Endothelial cell of umbilical vein (primary cell): ENCODE results near the gene EYS. TPM values are rescaled to one million over a fixed set of nuclear protein-coding genes. Genes with fewer than 3 reads are reported as not detected.

Source experiments
- BruUV-seq: library from RNA; stranded (reverse); fragments of 400-500 nt; replicated peaks from 2 replicates; lab custom pipeline; 2021; lab: Mats Ljungman, UMichigan
- CTCF ChIA-PET: fragments of 300-600, 350-600 bp; sonication (Branson Sonifier 250); formaldehyde crosslinking; loops from one replicate; lab custom pipeline; 2021; ENCODE audit warnings: antibody characterized with exemption, inconsistent platforms; lab: Charles Lee
- POLR2A ChIA-PET: fragments of 300-600, 350-600 bp; sonication (Branson Sonifier 250); formaldehyde crosslinking; loops from one replicate; lab custom pipeline; 2021; ENCODE audit warnings: antibody characterized with exemption, inconsistent platforms; lab: Charles Lee
- DNase-seq: peaks from one replicate; pipeline ENCODE4 v3.0.0-alpha.2; 2011; ENCODE audit warnings: low read depth, low spot score
- FAIRE-seq: peaks from 2 replicates; lab custom pipeline; 2011; peaks lifted over from hg19 to GRCh38; lab: Jason Lieb, UNC
- H2AFZ ChIP-seq: 2 replicates; pipeline ENCODE4 v1.6.0; 2012; ENCODE audit warnings: low read depth, low read length, control low read depth, inconsistent platforms
- H3K27ac ChIP-seq: 2 replicates; pipeline ENCODE4 v1.5.1; 2011; ENCODE audit warnings: low read depth, mild to moderate bottlenecking, control low read depth, low read length, moderate library complexity; ENCODE audit not compliant: insufficient read depth
- H3K27me3 ChIP-seq, 2 experiments: 2 replicates each; pipeline versions ENCODE4 v1.6.0 to v1.6.1; 2011; ENCODE audit warnings: low read length in 2 of 2, mixed read lengths in 1 of 2; ENCODE audit not compliant: control insufficient read depth in 2 of 2, insufficient read depth in 2 of 2
- H3K36me3 ChIP-seq, 2 experiments: 2 replicates in 1 of 2; 3 replicates in 1 of 2; pipeline ENCODE4 v1.5.1; 2011; ENCODE audit warnings: low read length in 2 of 2, mild to moderate bottlenecking in 1 of 2, moderate library complexity in 1 of 2; ENCODE audit not compliant: control insufficient read depth in 2 of 2, insufficient read depth in 2 of 2; ENCODE audit errors: extremely low read depth in 1 of 2
- H3K4me1 ChIP-seq: 3 replicates; pipeline ENCODE4 v1.5.1; 2011; ENCODE audit warnings: mild to moderate bottlenecking, low read length; ENCODE audit not compliant: control insufficient read depth, insufficient read depth; ENCODE audit errors: extremely low read depth
- H3K4me2 ChIP-seq: 2 replicates; pipeline ENCODE4 v1.6.1; 2011; ENCODE audit warnings: low read length, control low read depth, mixed read lengths; ENCODE audit not compliant: insufficient read depth
- H3K4me3 ChIP-seq, 3 experiments: fragments of 200-600 bp in 1 of 3; sonication (generic), shearing (Covaris generic) in 1 of 3; replicated peaks in 1 of 3; 2 replicates each; pipeline ENCODE4 v1.5.1; 2011 to 2016; ENCODE audit warnings: control low read depth in 3 of 3, low read length in 3 of 3, mild to moderate bottlenecking in 2 of 3, inconsistent platforms in 1 of 3, low read depth in 1 of 3, moderate library complexity in 1 of 3; ENCODE audit not compliant: insufficient read depth in 1 of 3
- H3K79me2 ChIP-seq: 2 replicates; pipeline ENCODE4 v1.6.0; 2012; ENCODE audit warnings: low read length, inconsistent platforms; ENCODE audit not compliant: control insufficient read depth, insufficient read depth
- H3K9ac ChIP-seq: replicated peaks from 2 replicates; pipeline ENCODE3; 2011; ENCODE audit warnings: low read length, control low read depth; ENCODE audit not compliant: insufficient read depth; ENCODE audit errors: extremely low read depth
- H3K9me1 ChIP-seq: replicated peaks from 3 replicates; pipeline ENCODE4 v1.6.0; 2011; ENCODE audit warnings: mild to moderate bottlenecking, low read length; ENCODE audit not compliant: control insufficient read depth, insufficient read depth; ENCODE audit errors: extremely low read depth
- H3K9me3 ChIP-seq: replicated peaks from 2 replicates; pipeline ENCODE4 v1.5.1; 2012; ENCODE audit warnings: low read length, inconsistent platforms; ENCODE audit not compliant: control insufficient read depth, insufficient read depth
- H4K20me1 ChIP-seq: replicated peaks from 2 replicates; pipeline ENCODE3; 2011; ENCODE audit warnings: mild to moderate bottlenecking, low read length; ENCODE audit not compliant: control insufficient read depth, insufficient read depth; ENCODE audit errors: extremely low read depth
- CTCF ChIP-seq, 2 donors: IDR thresholded peaks; 1 replicate in 1 of 2; 2 replicates in 1 of 2; pipeline ENCODE4 v1.5.1; 2011; ENCODE audit warnings: low read length in 2 of 2, mild to moderate bottlenecking in 2 of 2, moderate library complexity in 2 of 2, control low read depth in 1 of 2, inconsistent platforms in 1 of 2, low read depth in 1 of 2; ENCODE audit not compliant: insufficient read depth in 1 of 2; ENCODE audit errors: extremely low read depth in 1 of 2
- EZH2 ChIP-seq: IDR thresholded peaks from 2 replicates; pipeline ENCODE4 v1.6.1; 2012; ENCODE audit warnings: borderline replicate concordance, low read depth, mild to moderate bottlenecking, moderate library complexity, low read length, inconsistent platforms; ENCODE audit not compliant: severe bottlenecking
- FOS ChIP-seq: IDR thresholded peaks from 2 replicates; pipeline ENCODE4 v1.6.1; 2011; ENCODE audit warnings: mild to moderate bottlenecking, low read length, moderate library complexity, borderline replicate concordance; ENCODE audit not compliant: insufficient read depth
- GATA2 ChIP-seq: IDR thresholded peaks from 2 replicates; pipeline ENCODE4 v1.7.0; 2011; ENCODE audit warnings: low read depth, mild to moderate bottlenecking, moderate library complexity, mixed read lengths, low read length; ENCODE audit not compliant: insufficient read length, insufficient read depth
- JUN ChIP-seq: IDR thresholded peaks from 2 replicates; pipeline ENCODE4 v1.6.1; 2011; ENCODE audit warnings: borderline replicate concordance, low read depth; ENCODE audit not compliant: insufficient read length, insufficient read depth
- MAX ChIP-seq: IDR thresholded peaks from 2 replicates; pipeline ENCODE4 v1.6.1; 2011; ENCODE audit not compliant: insufficient read depth, insufficient read length
- MYC ChIP-seq: IDR thresholded peaks from one replicate; pipeline ENCODE4 v1.6.1; 2011; ENCODE audit warnings: mild to moderate bottlenecking, low read depth, low read length
- POLR2A ChIP-seq: IDR thresholded peaks from 2 replicates; pipeline ENCODE4 v1.6.1; 2012; ENCODE audit warnings: low read depth, mild to moderate bottlenecking, control low read depth, low read length
- POLR2AphosphoS5 ChIP-seq: IDR thresholded peaks from 2 replicates; pipeline ENCODE4 v1.6.1; 2012; ENCODE audit warnings: low read depth, mild to moderate bottlenecking, control low read depth, low read length, moderate library complexity; ENCODE audit not compliant: insufficient read depth
- dilution Hi-C: fragments of 300-500 bp; cut with MboI; formaldehyde crosslinking; loops from one replicate; pipeline ENCODE4 v1.15.0; 2019; ENCODE audit warnings: low sequenced_read_pairs; ENCODE audit not compliant: extremely low pct_ligation_motif_present
- intact Hi-C: fragments of 100-400 bp; cut with micrococcal nuclease; formaldehyde crosslinking; loops from one replicate; pipeline ENCODE4 v1.10.0; 2022
- polyA plus RNA-seq, 4 experiments: library from polyadenylated mRNA; depleted of rRNA in 3 of 4; stranded (reverse) in 3 of 4; unstranded in 1 of 4; fragments of >200 nt; gene quantifications; 2 replicates each; pipeline versions ENCODE4 v1.2.1 to v1.2.3, GENCODE V29; 2011 to 2012; ENCODE audit warnings: missing spikeins in 1 of 4
- total RNA-seq: library from RNA; stranded (reverse); gene quantifications from 2 replicates; pipeline ENCODE4 v1.2.3, GENCODE V29; 2021

EYS gene
- total and polyA plus RNA-seq, 2 donors (not counting 3 experiments of a cell fraction or from before 2014, with no cell fraction given), result 0.01 to 0.27 TPM

GRCh38 chr6:63676412-63677114 is 2030.5 kb downstream of the EYS start:
- DNase-seq, result no peak
- CTCF ChIA-PET, result interaction anchor here (0.6 to 1.2 kb wide), 2 partner anchors 39 to 126 kb away, joined by 3 read pairs; no protein-coding TSS in a partner anchor
- no peak for TF ChIP-seq POLR2A
- no peak for TF ChIP-seq JUN
- TF ChIP-seq FOS, result peak; percentile 14
- H3K4me2 ChIP-seq, result no peak overlapping the region
- H2AFZ ChIP-seq, result no peak overlapping the region
- POLR2A ChIA-PET, result no interaction called here
- no peaks in the 10 kb centered on the region for H3K36me3 ChIP-seq
- no TSS peak for BruUV-seq
- H3K27ac ChIP-seq, result no peak overlapping the region
- no peaks in the 10 kb centered on the region for H3K9me3 ChIP-seq
- dilution Hi-C loops (no loop called here), intact Hi-C loops (no loop called here)
- no peak overlapping the region for H3K4me3 ChIP-seq
- no peaks in the 10 kb centered on the region for H3K27me3 ChIP-seq
- H3K9me1 ChIP-seq, result no peaks in the 10 kb centered on the region
- peaks cover 20% of the 10 kb centered on the region for H3K79me2 ChIP-seq
- H3K9ac ChIP-seq, result no peak overlapping the region
- no peaks in the 10 kb centered on the region for H3K4me1 ChIP-seq
- H4K20me1 ChIP-seq, result peaks cover 4% of the 10 kb centered on the region
- no peak for FAIRE-seq

GRCh38 chr6:63675138-63675537 is 2031.9 kb downstream of the EYS start:
- H3K36me3 ChIP-seq, result no peaks in the 10 kb centered on the region
- no peak for TF ChIP-seq EZH2
- no peak for TF ChIP-seq GATA2
- no peak for TF ChIP-seq POLR2A
- TF ChIP-seq MAX, result no peak
- no peak for TF ChIP-seq CTCF (IDR thresholded peaks at IDR 0.05; ENCODE audit: extremely low read depth in 1 of 2, insufficient read depth in 1 of 2, low read depth in 1 of 2, low read length in 2 of 2)
- no peak for TF ChIP-seq FOS
- TF ChIP-seq POLR2AphosphoS5, result no peak
- no peak for TF ChIP-seq MYC
- TF ChIP-seq JUN, result no peak
- H3K4me2 ChIP-seq, result no peak overlapping the region
- FAIRE-seq, result no peak
- H2AFZ ChIP-seq, result no peak overlapping the region
- intact Hi-C loops, result no loop called here
- no peak overlapping the region for H3K27ac ChIP-seq
- BruUV-seq, result no TSS peak
- CTCF ChIA-PET, result interaction anchor here (1.1 kb wide), 1 partner anchor 8 kb away, joined by 4 read pairs; no protein-coding TSS in a partner anchor
- peaks cover 21% of the 10 kb centered on the region for H3K79me2 ChIP-seq
- no peak for DNase-seq
- no peaks in the 10 kb centered on the region for H3K9me3 ChIP-seq
- no peaks in the 10 kb centered on the region for H3K4me1 ChIP-seq
- dilution Hi-C loops, result no loop called here
- no peaks in the 10 kb centered on the region for H3K9me1 ChIP-seq
- POLR2A ChIA-PET, result no interaction called here
- H3K9ac ChIP-seq, result no peak overlapping the region
- no peak overlapping the region for H3K4me3 ChIP-seq
- no peaks in the 10 kb centered on the region for H3K27me3 ChIP-seq
- H4K20me1 ChIP-seq, result peaks cover 4% of the 10 kb centered on the region
